GM21723 (cell line): Measurements from ENCODE around the gene RPP25.
"Not testable (repeated sequence)": the region's sequence is repeated elsewhere in the genome, so short reads cannot be mapped to it uniquely, and the experiment has no call there.

ENCODE experiments used
- ATAC-seq: cut with Tn5 transposase; IDR thresholded peaks from one replicate; pipeline ENCODE4 v1.9.1; 2021; ENCODE audit warnings: mild to moderate bottlenecking, moderate library complexity; ENCODE audit not compliant: unreplicated experiment

Gene RPP25

DNA sequence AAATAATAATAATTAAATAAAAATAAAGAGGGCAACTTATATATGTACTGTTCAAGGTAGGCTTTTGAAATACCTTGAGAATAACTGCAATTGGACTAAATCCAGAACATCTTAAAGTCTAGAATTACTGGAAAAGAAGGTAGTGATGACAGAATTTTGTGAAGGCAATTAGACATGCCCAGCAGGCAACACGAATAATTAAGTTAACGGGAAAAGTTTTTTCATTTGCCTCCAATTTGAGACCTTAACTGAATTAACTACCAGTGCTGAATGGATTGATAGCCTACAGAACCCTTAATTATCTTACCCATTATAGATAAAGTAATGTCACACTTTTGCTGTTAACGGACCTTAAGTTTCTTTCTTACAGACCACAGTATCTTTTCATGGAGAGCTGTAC, 32.0 kb downstream of the RPP25 start:
- ATAC-seq = no peak

DNA sequence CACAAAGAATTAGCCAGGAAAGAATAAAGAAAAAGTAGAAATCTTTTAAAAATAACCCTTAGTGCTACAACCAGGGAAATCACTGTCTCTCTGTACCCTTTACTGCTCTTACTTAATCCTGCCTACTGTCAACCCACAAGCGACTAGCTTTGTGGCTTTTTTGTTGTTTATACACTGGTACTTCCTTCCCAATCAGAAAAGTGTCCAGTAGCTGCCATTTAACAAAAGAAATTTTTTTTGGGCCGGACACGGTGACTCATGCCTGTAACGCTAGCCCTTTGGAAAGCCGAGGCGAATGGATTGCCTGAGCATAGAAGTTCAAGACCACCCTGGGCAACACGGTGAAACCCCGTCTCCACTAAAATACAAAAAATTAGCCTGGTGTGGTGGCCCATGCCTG, 36.1 kb downstream of the RPP25 start:
- ATAC-seq = no peak

GRCh38 chr15:74917676-74918075, 38.9 kb downstream of the RPP25 start:
- no peak for ATAC-seq

- ATAC-seq = not testable (repeated sequence)
Measured at GRCh38 chr15:74913799-74914198, 42.8 kb downstream of the RPP25 start.

DNA sequence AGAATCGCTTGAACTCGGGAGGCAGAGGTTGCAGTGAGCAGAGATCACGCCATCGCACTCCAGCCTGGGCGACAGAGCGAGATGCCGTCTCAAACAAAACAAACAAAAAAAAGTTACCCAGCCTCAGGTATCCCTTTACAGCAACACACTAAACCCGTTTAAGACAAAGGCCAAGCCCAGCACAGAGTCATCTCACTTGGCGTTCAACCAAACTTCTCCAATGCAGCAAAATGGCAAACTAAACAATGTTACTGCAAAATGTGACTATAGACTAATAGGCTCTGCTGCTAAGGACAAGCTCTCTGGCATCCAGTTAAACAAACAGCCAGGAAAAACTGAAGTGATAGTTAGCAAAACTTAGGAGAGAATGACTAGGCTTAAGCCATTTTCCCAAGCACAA, 43.5 kb downstream of the RPP25 start:
- ATAC-seq = no peak

DNA sequence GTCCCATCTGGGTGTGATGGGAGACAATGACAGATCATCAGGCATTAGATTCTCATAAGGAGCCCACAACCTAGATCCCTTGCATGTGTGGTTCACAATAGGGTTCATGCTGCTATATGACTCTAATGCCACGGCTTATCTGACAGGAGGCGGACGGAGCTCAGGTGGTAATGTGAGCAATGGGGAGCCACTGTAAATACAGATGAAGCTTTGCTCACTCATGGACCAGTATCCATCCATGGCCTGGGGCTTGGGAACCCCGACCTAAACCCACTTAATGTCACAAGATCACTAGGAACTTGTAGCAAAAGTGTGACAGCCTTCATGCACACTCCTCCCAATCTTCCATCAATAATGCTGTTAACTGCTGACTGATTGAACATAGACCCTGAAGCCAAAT, 47.9 kb downstream of the RPP25 start:
- ATAC-seq = no peak

- no peak for ATAC-seq
Measured at GRCh38 chr15:74907163-74907870, 49.3 kb downstream of the RPP25 start.

- peak; percentile 79 for ATAC-seq
Measured at GRCh38 chr15:74906450-74907162, 50.0 kb downstream of the RPP25 start, which contains the start of gene FAM219B. Gene FAM219B (minus strand): TSS chr15:74906851. CDS start chr15:74906800, 51 bp downstream.

DNA sequence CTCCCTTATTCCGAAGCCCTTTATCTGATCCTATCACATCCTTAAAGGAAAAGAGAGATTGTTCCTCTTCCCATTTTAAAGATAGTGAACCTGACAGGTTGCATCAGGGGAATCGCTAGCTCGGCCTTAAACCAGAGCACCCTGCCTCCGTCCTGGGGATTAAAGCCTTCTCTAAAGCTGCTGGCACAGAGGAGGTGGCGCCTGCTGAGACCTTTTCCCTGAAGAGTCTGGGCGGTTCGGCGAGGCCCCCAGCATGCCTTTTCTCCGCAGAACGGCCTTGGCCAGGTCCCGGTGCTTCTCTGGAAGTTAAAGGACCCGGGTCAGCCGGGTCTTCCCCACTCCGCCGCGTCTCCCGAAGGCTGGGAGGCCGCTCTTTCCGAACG, 50.5 kb downstream of the RPP25 start:
- peak; percentile 39 for ATAC-seq
